Chondrocyte (in vitro differentiated cells): ENCODE data around the gene NDP. TPM values are rescaled to one million over a fixed set of nuclear protein-coding genes. Genes with fewer than 3 reads are reported as not detected.

ENCODE experiments used
- DNase-seq: peaks from one replicate; pipeline ENCODE4 v3.0.0; 2021; ENCODE audit warnings: mixed read lengths, low spot score
- H3K27ac Mint-ChIP-seq: one replicate; pipeline ENCODE4 v1.8.0; 2021; ENCODE audit warnings: mild to moderate bottlenecking, moderate library complexity, mixed read lengths; ENCODE audit not compliant: unreplicated experiment
- H3K27me3 Mint-ChIP-seq: 2 replicates; pipeline ENCODE4 v1.8.0; 2021; ENCODE audit warnings: low read depth, mixed read lengths
- H3K36me3 Mint-ChIP-seq: 2 replicates; pipeline ENCODE4 v1.8.0; 2021; ENCODE audit warnings: low read depth, mixed read lengths
- H3K4me1 Mint-ChIP-seq: 2 replicates; pipeline ENCODE4 v1.8.0; 2021; ENCODE audit warnings: low read depth, mild to moderate bottlenecking, mixed read lengths
- H3K4me3 Mint-ChIP-seq: one replicate; pipeline ENCODE4 v1.8.0; 2021; ENCODE audit warnings: mild to moderate bottlenecking, moderate library complexity, mixed read lengths; ENCODE audit not compliant: unreplicated experiment
- H3K9me3 Mint-ChIP-seq: 2 replicates; pipeline ENCODE4 v1.8.0; 2021; ENCODE audit warnings: low read depth, mixed read lengths
- CTCF ChIP-seq: fragments of 200-600 bp; sonication (generic); IDR thresholded peaks from 2 replicates; pipeline ENCODE4 v1.5.0; 2021; ENCODE audit warnings: antibody characterized with exemption, mild to moderate bottlenecking, moderate library complexity
- total RNA-seq: library from RNA; stranded (reverse); gene quantifications from 3 replicates; pipeline ENCODE4 v1.2.1, GENCODE V29; 2021

The NDP gene
- total RNA-seq, 1 donor from 2014 or later, result 1.5 TPM

- no peak for DNase-seq
- Mint-ChIP-seq H3K4me3 (no peak overlapping the region), H3K4me1 (no peaks in the 10 kb centered on the region), H3K27ac (no peak overlapping the region), H3K36me3 (no peaks in the 10 kb centered on the region), H3K27me3 (peaks cover 7% of the 10 kb centered on the region), H3K9me3 (no peaks in the 10 kb centered on the region)
- no peak for TF ChIP-seq CTCF
Observed at GRCh38 chrX:43956034-43956433, 17.2 kb downstream of the NDP start.

- no peaks in the 10 kb centered on the region for H3K9me3 Mint-ChIP-seq
- peaks cover 7% of the 10 kb centered on the region for H3K27me3 Mint-ChIP-seq
- H3K36me3 Mint-ChIP-seq, result no peaks in the 10 kb centered on the region
- H3K4me3 Mint-ChIP-seq, result no peak overlapping the region
- H3K4me1 Mint-ChIP-seq, result peaks cover 4% of the 10 kb centered on the region
- TF ChIP-seq CTCF, result no peak
- no peak overlapping the region for H3K27ac Mint-ChIP-seq
- DNase-seq, result no peak
Observed at GRCh38 chrX:43953218-43953617, 20.0 kb downstream of the NDP start.

GRCh38 chrX:43949669-43950068, 23.5 kb downstream of the NDP start:
- Mint-ChIP-seq H3K9me3 (no peaks in the 10 kb centered on the region), H3K27me3 (peaks cover 3% of the 10 kb centered on the region), H3K27ac (no peak overlapping the region), H3K4me3 (no peak overlapping the region), H3K36me3 (no peaks in the 10 kb centered on the region), H3K4me1 (peaks cover 8% of the 10 kb centered on the region)
- peak; percentile 70 for TF ChIP-seq CTCF
- no peak for DNase-seq

- no peak for DNase-seq
- H3K4me1 Mint-ChIP-seq, result peaks cover 6% of the 10 kb centered on the region
- no peak overlapping the region for H3K4me3 Mint-ChIP-seq
Observed at GRCh38 chrX:43940816-43941474, 32.2 kb downstream of the NDP start.

More at GRCh38 chrX:43940816-43941474, 32.2 kb downstream of the NDP start:
- no peak for TF ChIP-seq CTCF
- H3K27me3 Mint-ChIP-seq, result peaks cover 3% of the 10 kb centered on the region
- no peaks in the 10 kb centered on the region for H3K36me3 Mint-ChIP-seq
- peaks cover 2% of the 10 kb centered on the region for H3K9me3 Mint-ChIP-seq
- H3K27ac Mint-ChIP-seq, result peak overlapping the region; percentile 68
